HK-2 (cell line): Measurements from ENCODE around the gene SLC6A18.

Experiments used
- DNase-seq: peaks from one replicate; pipeline ENCODE4 v3.0.0-alpha.2; 2018; ENCODE audit not compliant: unreplicated experiment

The SLC6A18 gene, protein sequence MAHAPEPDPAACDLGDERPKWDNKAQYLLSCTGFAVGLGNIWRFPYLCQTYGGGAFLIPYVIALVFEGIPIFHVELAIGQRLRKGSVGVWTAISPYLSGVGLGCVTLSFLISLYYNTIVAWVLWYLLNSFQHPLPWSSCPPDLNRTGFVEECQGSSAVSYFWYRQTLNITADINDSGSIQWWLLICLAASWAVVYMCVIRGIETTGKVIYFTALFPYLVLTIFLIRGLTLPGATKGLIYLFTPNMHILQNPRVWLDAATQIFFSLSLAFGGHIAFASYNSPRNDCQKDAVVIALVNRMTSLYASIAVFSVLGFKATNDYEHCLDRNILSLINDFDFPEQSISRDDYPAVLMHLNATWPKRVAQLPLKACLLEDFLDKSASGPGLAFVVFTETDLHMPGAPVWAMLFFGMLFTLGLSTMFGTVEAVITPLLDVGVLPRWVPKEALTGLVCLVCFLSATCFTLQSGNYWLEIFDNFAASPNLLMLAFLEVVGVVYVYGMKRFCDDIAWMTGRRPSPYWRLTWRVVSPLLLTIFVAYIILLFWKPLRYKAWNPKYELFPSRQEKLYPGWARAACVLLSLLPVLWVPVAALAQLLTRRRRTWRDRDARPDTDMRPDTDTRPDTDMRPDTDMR

DNA sequence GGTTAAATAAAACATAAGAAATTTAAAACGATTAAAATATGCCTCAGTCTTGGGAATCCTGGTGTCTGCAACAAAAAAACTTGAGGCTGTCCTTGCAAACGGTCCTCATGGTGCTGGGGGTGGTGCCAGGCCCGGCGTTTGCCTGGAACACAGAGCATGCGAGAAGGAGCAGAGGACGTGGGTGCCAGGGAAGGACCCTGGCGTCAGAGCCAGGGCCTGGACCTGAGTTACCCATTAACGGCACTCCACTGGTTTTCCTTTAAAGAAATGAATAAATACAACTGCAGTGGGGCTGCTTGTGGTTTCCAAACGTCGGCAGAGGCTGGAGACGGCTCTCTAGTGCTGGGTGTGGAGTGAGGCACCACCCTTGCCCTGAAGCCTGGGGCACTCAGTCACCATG, at the start of gene SLC6A18:
Gene SLC6A18 (plus strand): TSS at position 301 of the 400 bp plus-strand sequence. CDS start 97 bp downstream, at position 398.
- no peak for DNase-seq

DNA sequence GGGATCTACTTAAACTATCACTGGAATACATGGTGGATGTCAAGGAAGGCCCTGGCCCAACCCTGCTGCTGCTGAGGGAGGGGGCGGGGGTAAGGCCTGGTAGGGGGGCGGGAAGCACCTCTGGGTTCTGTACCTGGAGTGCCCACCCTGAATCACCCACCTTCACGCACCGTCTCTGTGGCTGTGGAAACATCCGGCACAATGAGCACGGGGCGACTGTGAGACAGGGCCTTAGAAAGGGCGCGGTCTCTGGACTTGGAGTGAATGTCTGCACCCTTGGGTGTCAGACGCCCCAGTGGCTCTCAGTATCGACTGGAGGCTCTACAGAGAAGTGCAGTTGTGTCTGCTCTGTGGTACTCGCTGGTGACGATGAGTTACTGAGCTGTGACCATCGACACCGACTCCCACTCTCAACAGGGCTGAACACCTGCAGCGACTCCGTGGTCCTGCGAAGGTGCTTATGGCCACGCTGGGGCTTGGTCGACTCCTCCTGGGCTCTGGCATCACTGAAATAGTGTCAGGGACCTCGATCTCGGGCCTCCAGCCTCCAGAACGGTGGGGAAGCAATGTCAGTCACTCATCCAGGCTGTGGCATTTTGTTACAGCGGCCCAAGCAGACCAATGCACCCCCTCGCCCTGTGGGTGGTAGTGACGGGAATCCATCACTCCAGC, 49.2 kb upstream of the SLC6A18 start:
- DNase-seq: no peak

DNA sequence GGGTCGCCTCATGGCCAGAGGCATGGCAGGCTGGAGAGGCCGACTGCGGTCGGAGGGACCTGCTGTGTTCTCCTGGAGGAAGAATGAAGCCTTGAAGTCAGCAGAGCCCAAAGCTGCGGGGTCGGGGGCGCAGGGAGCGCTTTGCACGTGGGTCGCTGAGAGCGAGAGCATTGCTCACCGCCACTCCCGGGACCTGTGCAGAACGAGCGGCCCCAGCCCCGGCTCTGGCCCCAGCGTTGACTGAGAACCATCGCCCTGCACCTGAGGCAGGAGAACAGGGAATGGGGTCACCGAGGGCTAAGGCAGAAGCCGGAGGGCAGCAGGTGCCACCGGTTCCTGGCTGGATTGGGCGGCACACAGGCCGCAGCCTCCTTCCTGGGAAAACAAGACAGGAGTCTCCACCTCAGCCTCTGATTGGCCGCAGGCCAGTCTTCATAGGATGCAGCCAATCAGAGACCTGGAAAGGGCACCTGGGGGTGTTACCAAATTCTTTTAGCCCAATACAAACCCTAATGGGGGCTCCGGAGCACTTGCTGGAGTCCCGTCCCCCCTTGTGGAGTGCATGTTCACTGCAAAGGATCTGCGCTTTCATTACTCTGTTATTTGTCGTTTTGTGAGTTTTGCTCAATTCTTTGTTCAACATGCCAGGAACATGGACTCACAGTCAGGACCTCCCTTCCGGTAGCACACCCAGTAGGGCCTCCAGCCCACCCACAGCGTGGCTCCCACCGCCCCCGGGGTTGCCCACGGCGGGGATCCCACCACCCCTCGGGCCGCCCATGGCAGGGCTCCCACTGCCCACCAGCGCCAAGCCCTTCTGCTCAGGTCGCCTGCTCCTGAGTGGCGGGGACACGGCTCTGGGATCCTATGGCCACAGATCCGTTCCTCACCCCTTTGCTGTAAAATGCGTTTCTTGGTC, 48.4 kb upstream of the SLC6A18 start:
- no peak for DNase-seq

DNA sequence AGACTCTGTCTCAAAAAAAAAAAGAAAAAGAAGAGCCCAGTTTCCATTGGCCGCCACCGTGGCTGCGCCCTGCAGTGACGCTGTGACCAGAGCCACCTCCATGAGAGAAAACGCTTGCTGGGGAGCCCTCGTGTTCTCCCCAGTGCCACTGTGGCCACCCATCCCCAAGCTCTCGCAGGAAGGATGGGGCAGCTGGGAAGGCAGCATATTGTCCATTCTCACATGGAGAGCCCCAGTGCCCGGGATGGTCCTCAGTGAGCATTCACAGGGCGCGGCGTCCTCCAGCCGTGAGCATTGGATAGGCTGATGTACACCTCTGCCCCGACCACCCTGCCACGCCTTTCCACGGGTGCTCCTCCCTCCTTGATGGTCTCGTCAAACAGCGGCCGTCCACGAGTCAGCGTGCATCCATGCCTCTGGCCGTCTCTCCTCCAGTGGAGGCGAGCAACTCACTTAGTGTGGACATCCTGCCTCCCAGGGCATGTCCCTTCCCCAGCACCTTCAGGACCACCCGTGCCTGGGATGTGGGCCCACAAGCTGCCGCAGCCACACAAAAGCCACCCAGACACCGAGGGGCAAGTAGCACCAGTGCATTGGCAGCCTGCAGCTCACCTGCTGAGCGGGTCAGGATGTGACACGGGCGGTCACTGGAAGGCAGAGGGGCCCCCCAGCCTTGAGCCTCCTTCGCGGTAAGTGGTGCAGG, 47.2 kb upstream of the SLC6A18 start:
- DNase-seq: no peak

DNA sequence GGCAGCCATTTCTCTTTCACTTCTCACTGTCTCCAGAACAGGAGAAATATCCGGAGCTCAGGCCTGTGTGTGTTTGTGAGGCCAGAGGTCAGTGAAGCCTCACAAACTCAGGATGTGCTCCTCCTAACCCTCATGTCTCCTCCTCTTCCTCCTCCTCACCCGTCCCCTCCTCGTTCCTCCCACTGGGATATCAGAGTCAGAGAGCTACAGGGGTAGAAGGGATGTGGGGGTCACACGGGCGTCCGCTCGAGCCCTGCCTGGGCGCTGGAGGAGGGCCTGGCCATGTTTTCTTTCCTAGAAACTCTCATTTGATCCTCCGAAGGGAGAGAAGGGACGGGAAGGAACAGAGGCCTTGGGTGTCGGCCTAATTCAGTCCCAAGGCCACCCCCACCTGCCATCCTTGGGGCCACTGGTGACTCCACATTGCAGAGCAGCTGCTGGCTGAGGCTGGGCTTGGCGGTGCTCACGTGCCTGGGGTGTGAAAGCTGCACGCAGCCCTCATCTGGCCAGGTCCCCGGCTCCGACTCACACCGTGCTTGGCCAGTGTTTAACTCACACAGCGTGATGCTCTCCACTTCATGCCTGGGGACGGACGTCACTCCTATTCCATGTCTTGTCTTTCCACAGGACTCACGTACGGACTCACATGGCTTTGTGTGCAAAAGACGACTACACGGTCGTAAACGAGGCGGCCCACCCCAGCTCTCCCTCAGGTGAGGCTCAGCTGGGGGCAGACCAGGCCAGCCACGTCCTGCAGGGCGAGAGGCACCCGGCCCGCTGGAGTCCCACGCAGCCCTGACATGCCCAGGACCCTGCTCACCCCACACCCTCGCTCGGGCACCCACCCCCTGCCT, 46.4 kb upstream of the SLC6A18 start:
- no peak for DNase-seq

DNA sequence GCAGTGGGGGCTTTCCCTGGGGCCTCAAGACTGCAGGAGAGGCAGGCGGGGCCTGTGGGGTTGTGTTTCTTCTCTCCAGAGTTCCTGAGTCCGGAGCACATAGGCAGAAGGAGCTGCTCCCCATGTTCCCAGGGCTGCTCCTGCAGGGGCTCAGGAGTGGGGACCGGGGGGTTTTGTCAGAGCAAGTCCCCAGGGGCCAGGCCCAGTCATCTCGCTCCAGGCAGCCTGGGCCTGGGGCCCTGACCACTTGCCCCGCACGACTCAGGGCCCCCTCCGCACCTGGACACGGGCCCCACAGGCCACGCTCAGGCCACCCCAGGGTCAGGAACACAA, 45.8 kb upstream of the SLC6A18 start:
- no peak for DNase-seq

DNA sequence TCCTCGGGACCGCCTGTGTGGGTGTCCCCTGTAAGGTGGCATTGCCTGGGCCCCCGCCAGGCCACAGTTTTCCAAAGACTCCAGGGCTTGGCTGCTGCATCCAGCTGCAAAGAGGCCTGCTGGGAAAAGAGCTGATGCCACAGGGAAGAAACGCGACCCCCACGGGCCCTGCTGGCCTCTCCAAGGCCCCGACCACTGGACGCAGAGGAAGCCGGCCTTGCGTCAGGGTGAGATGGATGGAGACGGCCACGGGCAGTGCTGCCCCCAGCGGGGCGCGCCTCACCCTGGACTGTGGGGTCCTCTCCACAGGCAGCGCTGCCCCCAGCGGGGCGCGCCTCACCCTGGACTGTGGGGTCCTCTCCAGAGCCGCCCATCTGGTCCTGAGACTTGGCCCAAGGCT, 45.1 kb upstream of the SLC6A18 start:
- no peak for DNase-seq

DNA sequence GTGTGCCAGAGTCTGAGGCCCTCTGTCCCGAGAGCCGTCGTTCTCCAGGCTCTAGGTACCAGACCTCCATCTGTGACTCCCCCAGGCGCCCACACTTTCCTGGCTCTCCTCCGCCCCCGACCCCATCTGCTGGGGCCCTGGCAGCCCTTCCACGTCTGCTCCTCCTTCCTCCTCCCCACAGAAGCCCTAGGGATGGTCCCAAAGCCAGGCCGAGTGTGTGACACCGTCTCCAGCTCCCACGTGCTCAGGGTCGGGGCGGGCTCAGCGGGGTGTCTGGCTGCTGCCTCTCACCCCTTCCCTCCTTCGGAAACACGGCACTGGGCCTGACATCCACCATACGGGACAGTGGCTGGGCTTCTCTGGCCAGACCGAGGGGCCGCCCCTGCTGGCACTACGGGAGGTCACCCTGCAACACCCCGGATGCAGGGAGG, 44.3 kb upstream of the SLC6A18 start:
- no peak for DNase-seq

DNA sequence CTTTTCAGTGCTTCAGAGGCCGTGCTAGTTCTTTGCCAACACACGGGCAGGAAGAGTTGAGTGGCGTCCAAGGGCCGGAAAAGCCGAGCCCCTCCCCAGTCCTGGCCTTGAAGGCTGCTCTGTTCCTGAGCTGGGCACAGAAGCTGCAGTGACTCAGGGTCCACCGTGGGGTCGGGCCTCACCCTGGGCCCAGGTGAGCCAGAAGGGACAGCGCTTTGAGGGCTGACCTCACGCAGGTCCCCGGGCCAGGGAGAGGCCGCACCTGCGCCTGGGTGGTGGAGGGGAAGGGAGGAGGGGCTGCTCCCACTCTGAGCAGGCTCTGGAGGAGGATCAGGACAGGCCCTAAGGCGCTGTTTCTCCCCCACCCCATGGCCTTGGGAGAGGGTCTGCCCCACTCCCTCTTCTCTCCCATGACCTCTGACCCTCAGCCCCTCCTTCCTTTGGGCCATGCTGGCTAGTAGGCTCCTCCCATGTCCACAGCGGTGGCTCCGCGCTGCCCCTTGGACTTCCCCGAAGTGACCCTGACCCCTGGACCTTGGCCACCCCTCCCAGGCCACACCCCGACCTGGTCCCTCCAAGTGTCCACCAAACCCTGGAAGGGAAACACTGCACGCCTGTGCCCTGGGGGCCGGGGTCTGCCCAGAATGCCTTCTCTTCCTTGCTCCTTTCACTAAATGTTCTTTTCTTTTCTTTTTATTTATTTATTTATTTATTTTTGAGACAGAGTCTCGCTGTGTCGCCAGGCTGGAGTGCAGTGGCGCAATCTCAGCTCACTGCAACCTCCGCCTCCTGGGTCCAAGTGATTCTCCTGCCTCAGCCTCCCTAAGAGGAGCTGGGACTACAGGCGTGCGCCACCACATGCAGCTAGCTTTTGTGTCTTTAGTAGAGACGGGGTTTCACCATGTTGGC, 43.5 kb upstream of the SLC6A18 start:
- DNase-seq: no peak

DNA sequence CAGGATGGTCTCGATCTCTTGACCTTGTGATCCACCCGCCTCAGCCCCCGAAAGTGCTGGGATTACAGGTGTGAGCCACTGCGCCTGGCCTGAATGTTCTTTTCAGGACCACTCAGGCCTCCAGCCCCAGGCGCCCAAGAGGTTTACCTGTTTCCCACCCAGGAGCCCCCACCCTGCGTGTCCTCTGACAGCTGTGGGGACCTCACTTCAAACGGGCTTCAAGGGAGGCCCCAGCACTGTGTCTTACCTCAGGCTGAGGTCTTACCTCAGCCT, 42.9 kb upstream of the SLC6A18 start:
- DNase-seq: no peak

DNA sequence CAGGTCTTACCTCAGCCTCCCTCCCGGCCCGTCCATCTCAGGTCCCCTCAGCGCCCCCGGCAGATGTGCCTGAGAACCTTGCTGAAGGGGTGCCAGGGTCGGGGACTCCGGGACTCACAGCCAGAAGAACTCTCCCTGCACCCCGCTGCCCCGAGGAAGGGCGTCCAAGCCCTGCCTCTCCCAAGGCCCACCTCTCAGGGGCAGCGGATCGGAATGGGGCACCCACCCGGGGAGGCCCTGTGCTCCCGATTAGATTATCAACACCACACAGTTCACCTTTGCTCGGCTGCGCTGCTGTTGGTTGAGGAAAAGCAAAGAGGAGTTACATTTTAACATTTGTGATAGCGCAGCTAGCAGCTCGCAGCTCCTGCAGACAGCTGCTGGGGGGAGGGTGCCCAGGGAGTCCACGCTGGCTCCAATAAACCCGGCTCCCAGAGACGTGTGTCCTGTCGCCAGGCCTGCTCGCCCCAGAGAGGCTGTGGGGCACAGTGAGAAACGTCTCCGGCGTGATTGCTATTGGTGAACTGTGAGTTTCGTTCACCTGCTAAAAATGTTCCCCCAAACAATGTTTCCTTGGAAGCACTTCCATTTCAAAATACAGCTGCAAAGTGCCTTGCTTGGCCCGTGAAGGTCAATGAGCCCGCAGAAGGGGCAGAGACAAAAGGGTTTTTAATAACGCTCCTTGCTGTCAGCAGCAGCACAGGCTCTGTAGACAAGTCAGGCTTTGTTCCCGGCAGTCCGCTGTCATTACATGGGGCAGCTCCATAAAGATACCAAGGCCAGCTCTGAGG, 42.4 kb upstream of the SLC6A18 start:
- DNase-seq: no peak

DNA sequence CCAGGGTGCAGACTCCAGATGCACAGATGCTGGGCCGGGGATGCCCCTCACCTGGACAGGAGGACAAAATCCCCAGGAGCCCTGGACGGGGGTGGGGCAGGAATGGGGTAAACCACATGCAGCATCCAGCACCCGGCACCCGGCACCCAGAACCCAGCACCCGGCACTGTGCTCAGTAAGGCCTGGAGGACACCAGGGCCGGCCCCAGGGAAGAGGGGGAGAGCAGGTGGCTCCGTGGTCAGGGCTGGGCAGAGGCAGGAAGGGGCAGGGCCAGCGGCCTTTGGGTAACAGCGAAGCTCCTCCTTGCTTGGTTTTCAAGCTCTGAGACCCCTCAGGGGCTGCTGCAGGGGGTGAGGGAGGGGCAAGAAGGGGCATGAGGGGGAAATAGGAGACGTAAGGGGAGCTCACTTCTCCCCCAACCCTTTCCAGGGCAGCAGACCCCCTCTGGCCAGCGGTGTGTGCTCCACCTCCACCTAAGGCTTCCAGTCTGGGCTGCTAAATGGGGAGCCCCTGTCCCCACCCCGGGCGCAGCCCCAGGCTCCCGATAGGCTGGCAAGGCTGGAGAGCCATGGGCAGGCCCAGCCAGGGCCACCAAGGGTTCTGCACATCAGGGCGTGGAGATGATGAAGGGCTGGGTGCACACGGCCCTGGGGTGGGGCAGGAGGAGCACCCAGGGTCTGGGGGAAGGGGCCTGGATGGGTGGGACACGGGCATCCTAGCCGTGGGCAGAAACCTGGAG, 41.6 kb upstream of the SLC6A18 start:
- DNase-seq: no peak

DNA sequence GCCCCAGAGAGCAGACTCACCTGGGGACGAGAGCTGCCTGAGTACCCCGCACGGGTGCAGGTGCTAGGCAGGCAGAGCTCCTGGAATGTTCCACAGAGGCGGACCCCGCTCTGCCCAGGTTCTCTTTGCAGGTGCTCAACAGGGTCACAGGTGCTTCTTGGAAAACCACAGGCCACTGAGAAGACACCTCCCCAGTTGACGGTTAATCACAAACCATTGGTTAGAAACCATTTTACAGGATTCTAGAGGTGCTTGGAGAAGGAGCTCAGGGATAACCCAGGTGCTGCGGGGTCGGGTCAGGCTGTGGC, 41.1 kb upstream of the SLC6A18 start:
- no peak for DNase-seq

DNA sequence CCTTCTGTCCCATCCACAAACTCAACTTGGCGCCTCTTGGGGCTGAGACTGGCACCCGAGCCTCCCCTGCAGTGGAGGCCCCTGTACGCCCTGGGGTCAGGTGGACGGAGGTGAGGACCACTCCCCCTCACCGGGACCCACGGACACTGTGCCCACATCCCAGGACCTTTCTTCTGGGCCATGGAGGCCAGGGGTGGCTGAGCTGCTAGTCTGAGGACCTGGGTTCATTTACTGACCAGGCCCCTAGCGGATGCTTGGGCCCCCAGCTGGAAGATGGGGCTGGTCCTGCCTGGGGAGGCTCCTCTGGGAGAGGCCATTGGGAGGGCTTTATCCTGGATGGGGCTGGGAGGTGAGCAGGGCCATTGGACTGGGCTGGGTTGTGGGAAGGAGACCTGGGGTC, 40.7 kb upstream of the SLC6A18 start:
- no peak for DNase-seq

DNA sequence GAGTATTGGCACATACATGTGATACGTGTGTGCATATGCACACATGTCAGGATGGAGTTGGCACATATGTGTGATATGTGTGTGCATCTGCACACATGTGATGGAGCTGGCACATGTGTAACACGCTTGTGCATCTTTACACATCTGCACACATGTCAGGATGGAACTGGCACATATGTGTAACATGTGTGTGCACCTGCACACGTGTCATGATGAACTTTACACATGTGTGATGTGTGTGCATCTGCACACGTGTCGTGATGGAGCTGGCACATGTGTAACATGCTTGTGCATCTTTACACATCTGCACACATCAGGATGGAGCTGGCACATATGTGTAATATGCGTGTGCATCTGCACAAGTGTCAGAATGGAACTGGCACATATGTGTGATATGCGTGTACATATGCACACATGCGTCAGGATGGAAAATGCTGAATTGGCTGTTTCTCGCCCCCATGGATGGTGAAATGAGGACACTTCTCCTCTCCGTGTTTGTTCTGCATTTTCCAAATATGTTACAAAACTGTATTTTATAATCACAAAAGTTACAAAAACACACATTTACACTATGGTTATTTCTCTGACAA, 40.0 kb upstream of the SLC6A18 start:
- no peak for DNase-seq

DNA sequence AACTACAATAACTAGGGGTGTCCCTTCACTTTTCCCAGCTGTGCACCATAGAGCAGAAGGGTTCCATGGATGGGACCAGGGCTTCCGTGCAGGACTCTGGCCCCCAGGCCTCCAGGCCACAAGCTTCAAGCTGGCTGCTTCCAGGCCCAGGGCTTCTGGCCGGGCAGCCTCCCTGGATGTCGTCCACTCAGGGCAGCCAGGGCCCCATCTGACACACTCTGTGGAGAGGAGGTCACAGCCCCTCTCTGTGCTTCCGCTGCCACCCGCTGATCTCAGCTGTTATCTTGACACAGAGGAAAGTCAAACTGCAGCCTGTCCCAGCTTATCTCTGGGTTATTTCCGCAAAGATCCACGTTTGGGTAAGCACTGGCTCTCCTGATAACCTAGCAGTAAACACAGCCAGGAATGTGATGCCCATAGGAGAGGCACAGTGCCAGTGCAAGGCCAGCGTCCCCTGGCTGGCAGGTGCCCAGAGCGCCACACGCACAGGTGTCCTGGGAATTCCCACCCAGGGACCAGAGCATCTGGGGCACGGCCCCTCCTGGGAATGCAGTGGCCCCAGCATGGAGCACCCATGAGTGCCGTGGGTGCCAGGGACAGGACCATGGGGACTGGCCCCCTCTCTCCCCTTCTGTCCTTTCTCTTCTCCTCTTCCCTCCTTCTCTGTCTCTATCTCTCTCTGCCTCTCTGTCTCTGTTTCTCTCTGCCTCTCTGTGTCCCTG, 39.4 kb upstream of the SLC6A18 start:
- DNase-seq: no peak
